ENCODE results near the gene FZR1. TPM values are rescaled to one million over a fixed set of nuclear protein-coding genes. Genes with fewer than 3 reads are reported as not detected.

The FZR1 gene
- total RNA-seq, 2 experiments from 2014 or later = 61.2 to 65.3 TPM

DNA sequence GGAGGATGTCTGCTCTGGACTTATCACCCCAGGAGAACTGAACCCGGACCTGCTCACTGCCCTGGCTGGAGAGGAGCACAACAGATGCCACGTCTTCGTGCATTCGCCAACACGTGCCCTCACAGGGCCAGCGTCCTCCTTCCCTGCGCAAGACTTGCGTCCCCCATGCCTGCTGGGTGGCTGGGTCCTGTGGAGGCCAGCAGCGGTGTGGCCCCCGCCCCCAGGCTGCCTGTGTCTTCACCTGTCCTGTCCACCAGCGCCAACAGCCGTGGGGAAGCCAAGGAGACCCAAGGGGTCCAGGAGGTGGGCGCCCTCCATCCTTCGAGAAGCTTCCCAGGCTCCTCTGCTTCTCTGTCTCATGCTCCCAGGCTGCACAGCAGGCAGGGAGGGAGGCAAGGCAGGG, 29.5 kb downstream of the FZR1 start:
- no peak for DNase-seq (ENCODE audit: low spot score)
- no peaks in the 10 kb centered on the region for H3K79me2 ChIP-seq (ENCODE audit: insufficient read depth, low read depth, low read length)
- H2AFZ ChIP-seq (ENCODE audit: low read length) = no peak overlapping the region
- H3K4me1 ChIP-seq (ENCODE audit: insufficient read depth, low read length, poor library complexity, severe bottlenecking) = no peaks in the 10 kb centered on the region
- H3K9me2 ChIP-seq (ENCODE audit: insufficient read depth, low read length) = no peaks in the 10 kb centered on the region
- H3K4me2 ChIP-seq (ENCODE audit: low read length) = no peak overlapping the region
- no peak overlapping the region for H3K27ac ChIP-seq (ENCODE audit: low read depth, low read length, poor library complexity, severe bottlenecking)
- TF ChIP-seq EZH2phosphoT487 (IDR thresholded peaks at IDR 0.05; ENCODE audit: borderline replicate concordance, low read depth, low read length) (no peak), CTCF (conservative IDR thresholded peaks at IDR 0.05; ENCODE audit: low read length) (no peak)
- H3K36me3 ChIP-seq (ENCODE audit: insufficient read depth, low read length) = peaks cover 80% of the 10 kb centered on the region
- no TSS peak for BruUV-seq (replicated peaks)
- no peak overlapping the region for H3K4me3 ChIP-seq (ENCODE audit: low read depth, low read length, poor library complexity, severe bottlenecking)
- ChIA-PET CTCF (ENCODE audit: unreplicated experiment) (no interaction called here), POLR2A (no interaction called here)
- intact Hi-C loops (cut with micrococcal nuclease; ENCODE audit: unreplicated experiment) = no loop called here
- H3K9me3 ChIP-seq (ENCODE audit: low read length) = no peaks in the 10 kb centered on the region
- no peaks in the 10 kb centered on the region for H4K20me1 ChIP-seq (ENCODE audit: insufficient read depth, low read length)

DNA sequence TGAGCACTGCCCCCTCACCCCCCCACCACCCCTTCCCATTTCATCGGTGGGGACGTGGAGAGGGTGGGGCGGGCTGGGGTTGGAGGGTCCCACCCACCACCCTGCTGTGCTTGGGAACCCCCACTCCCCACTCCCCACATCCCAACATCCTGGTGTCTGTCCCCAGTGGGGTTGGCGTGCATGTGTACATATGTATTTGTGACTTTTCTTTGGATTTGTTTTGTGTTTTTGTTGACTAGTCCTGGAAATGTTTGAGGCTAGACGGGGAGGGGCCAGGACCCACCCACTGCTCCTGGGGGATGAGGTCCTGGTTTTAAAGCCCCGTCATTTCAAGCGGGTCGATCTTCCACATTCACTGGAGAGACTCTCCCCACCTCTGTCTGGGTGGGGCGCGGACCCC, 29.9 kb downstream of the FZR1 start:
- DNase-seq (ENCODE audit: low spot score) = no peak
- no peak overlapping the region for H3K4me3 ChIP-seq (ENCODE audit: low read depth, low read length, poor library complexity, severe bottlenecking)
- H4K20me1 ChIP-seq (ENCODE audit: insufficient read depth, low read length) = no peaks in the 10 kb centered on the region
- H2AFZ ChIP-seq (ENCODE audit: low read length) = no peak overlapping the region
- H3K4me1 ChIP-seq (ENCODE audit: insufficient read depth, low read length, poor library complexity, severe bottlenecking) = no peaks in the 10 kb centered on the region
- no peak overlapping the region for H3K27ac ChIP-seq (ENCODE audit: low read depth, low read length, poor library complexity, severe bottlenecking)
- intact Hi-C loops (cut with micrococcal nuclease; ENCODE audit: unreplicated experiment) = no loop called here
- no peak overlapping the region for H3K4me2 ChIP-seq (ENCODE audit: low read length)
- ChIA-PET CTCF (ENCODE audit: unreplicated experiment) (no interaction called here), POLR2A (no interaction called here)
- no peaks in the 10 kb centered on the region for H3K79me2 ChIP-seq (ENCODE audit: insufficient read depth, low read depth, low read length)
- H3K9me3 ChIP-seq (ENCODE audit: low read length) = no peaks in the 10 kb centered on the region
- no peaks in the 10 kb centered on the region for H3K9me2 ChIP-seq (ENCODE audit: insufficient read depth, low read length)
- no TSS peak for BruUV-seq (replicated peaks)
- H3K36me3 ChIP-seq (ENCODE audit: insufficient read depth, low read length) = peaks cover 80% of the 10 kb centered on the region
- no peak for TF ChIP-seq EZH2phosphoT487 (IDR thresholded peaks at IDR 0.05; ENCODE audit: borderline replicate concordance, low read depth, low read length)
- TF ChIP-seq CTCF (conservative IDR thresholded peaks at IDR 0.05; ENCODE audit: low read length) = no peak

- no peak overlapping the region for H2AFZ ChIP-seq (ENCODE audit: low read length)
- ChIA-PET POLR2A (no interaction called here), CTCF (ENCODE audit: unreplicated experiment) (no interaction called here)
- no peaks in the 10 kb centered on the region for H3K9me3 ChIP-seq (ENCODE audit: low read length)
- no peak overlapping the region for H3K4me2 ChIP-seq (ENCODE audit: low read length)
- peaks cover 74% of the 10 kb centered on the region for H3K36me3 ChIP-seq (ENCODE audit: insufficient read depth, low read length)
- DNase-seq (ENCODE audit: low spot score) = no peak
- H3K4me1 ChIP-seq (ENCODE audit: insufficient read depth, low read length, poor library complexity, severe bottlenecking) = no peaks in the 10 kb centered on the region
- no peak overlapping the region for H3K4me3 ChIP-seq (ENCODE audit: low read depth, low read length, poor library complexity, severe bottlenecking)
- BruUV-seq (replicated peaks) = no TSS peak
- no peaks in the 10 kb centered on the region for H3K79me2 ChIP-seq (ENCODE audit: insufficient read depth, low read depth, low read length)
- no peak overlapping the region for H3K27ac ChIP-seq (ENCODE audit: low read depth, low read length, poor library complexity, severe bottlenecking)
- H3K9me2 ChIP-seq (ENCODE audit: insufficient read depth, low read length) = no peaks in the 10 kb centered on the region
- TF ChIP-seq CTCF (conservative IDR thresholded peaks at IDR 0.05; ENCODE audit: low read length) = no peak
- no peak for TF ChIP-seq EZH2phosphoT487 (IDR thresholded peaks at IDR 0.05; ENCODE audit: borderline replicate concordance, low read depth, low read length)
- intact Hi-C loops (cut with micrococcal nuclease; ENCODE audit: unreplicated experiment) = no loop called here
- H4K20me1 ChIP-seq (ENCODE audit: insufficient read depth, low read length) = no peaks in the 10 kb centered on the region
These were observed 30.5 kb downstream of the FZR1 start for GRCh38 chr19:3536429-3537100.

Measured in OCI-LY7 (cell line).